Activated B cell treated with CpG ODN at 0.5 μM for 24 hours (primary cell): ENCODE data around the gene SEC11A. TPM values are rescaled to one million over a fixed set of nuclear protein-coding genes. Genes with fewer than 3 reads are reported as not detected.

Experiments
- ATAC-seq: fragments of 200-7000 bp; cut with Tn5 transposase; one replicate; pipeline ENCODE4 v1.10.0; 2021; ENCODE audit warnings: low read depth, mild to moderate bottlenecking, moderate library complexity
- CTCF ChIA-PET: fragments of 350-600 bp; sonication (Branson Sonifier 250); formaldehyde crosslinking; loops from one replicate; lab custom pipeline; 2021; ENCODE audit warnings: antibody characterized with exemption; lab: Charles Lee
- POLR2A ChIA-PET: fragments of 350-600 bp; sonication (Branson Sonifier 250); formaldehyde crosslinking; loops from one replicate; lab custom pipeline; 2021; ENCODE audit warnings: antibody characterized with exemption; lab: Charles Lee
- DNase-seq: peaks from one replicate; pipeline ENCODE4 v3.0.0; 2022
- H3K27ac Mint-ChIP-seq: one replicate; pipeline ENCODE4 v1.8.0; 2020; ENCODE audit warnings: mixed read lengths
- H3K27me3 Mint-ChIP-seq: one replicate; pipeline ENCODE4 v1.8.0; 2021; ENCODE audit warnings: mixed read lengths
- H3K36me3 Mint-ChIP-seq: one replicate; pipeline ENCODE4 v1.8.0; 2021; ENCODE audit warnings: low read depth, mixed read lengths
- H3K4me1 Mint-ChIP-seq: one replicate; pipeline ENCODE4 v1.8.0; 2021; ENCODE audit warnings: mixed read lengths
- H3K4me3 Mint-ChIP-seq: one replicate; pipeline ENCODE4 v1.8.0; 2020; ENCODE audit warnings: mild to moderate bottlenecking, mixed read lengths
- H3K9me3 Mint-ChIP-seq: one replicate; pipeline ENCODE4 v1.8.0; 2020; ENCODE audit warnings: mixed read lengths
- intact Hi-C: fragments of 100-400 bp; cut with micrococcal nuclease; formaldehyde crosslinking; loops from one replicate; pipeline ENCODE4 v1.15.1; 2024
- total RNA-seq: library from RNA; stranded (reverse); gene quantifications from 2 replicates; pipeline ENCODE4 v1.2.3, GENCODE V29; 2022
- TF ChIP-seq, protein P1 (sequence below): fragments of 200-600 bp; IDR thresholded peaks from one replicate; pipeline ENCODE4 v1.8.0; 2022; ENCODE audit warnings: antibody characterized with exemption, mild to moderate bottlenecking

Gene SEC11A
- total RNA-seq, 1 donor from 2014 or later: 68.9 TPM

DNA sequence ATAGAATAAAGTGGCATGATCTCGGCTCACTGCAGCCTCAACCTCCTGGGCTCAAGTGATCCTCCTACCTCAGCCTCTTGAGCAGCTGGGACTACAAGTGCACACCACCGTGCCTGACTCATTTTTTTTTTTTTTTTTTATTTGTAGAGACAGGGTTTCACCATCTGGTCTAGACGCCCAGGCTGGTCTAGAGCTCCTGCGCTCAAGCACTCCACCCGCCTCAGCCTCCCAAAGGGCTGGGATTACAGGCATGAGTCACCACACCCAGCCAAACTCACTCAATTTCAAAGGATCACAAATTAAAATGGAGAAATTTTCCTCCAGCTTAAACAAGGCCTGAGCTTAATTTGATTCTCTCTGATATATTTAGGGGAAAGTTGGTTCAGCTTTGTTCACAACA lies 30.6 kb downstream of the SEC11A start:
- CTCF ChIA-PET: no interaction called here
- H3K27ac Mint-ChIP-seq: no peak overlapping the region
- peaks cover 50% of the 10 kb centered on the region for H3K36me3 Mint-ChIP-seq
- intact Hi-C loops: no loop called here
- H3K27me3 Mint-ChIP-seq: no peaks in the 10 kb centered on the region
- H3K4me1 Mint-ChIP-seq: peaks cover 43% of the 10 kb centered on the region
- DNase-seq: no peak
- POLR2A ChIA-PET: interaction anchor here (0.6 to 0.7 kb wide), 3 partner anchors 37 to 122 kb away, joined by 3 to 4 read pairs (median 3); no protein-coding TSS in a partner anchor
- H3K9me3 Mint-ChIP-seq: peaks cover 4% of the 10 kb centered on the region
- H3K4me3 Mint-ChIP-seq: no peak overlapping the region
- TF ChIP-seq, protein P1, sequence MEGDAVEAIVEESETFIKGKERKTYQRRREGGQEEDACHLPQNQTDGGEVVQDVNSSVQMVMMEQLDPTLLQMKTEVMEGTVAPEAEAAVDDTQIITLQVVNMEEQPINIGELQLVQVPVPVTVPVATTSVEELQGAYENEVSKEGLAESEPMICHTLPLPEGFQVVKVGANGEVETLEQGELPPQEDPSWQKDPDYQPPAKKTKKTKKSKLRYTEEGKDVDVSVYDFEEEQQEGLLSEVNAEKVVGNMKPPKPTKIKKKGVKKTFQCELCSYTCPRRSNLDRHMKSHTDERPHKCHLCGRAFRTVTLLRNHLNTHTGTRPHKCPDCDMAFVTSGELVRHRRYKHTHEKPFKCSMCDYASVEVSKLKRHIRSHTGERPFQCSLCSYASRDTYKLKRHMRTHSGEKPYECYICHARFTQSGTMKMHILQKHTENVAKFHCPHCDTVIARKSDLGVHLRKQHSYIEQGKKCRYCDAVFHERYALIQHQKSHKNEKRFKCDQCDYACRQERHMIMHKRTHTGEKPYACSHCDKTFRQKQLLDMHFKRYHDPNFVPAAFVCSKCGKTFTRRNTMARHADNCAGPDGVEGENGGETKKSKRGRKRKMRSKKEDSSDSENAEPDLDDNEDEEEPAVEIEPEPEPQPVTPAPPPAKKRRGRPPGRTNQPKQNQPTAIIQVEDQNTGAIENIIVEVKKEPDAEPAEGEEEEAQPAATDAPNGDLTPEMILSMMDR: no peak
- no peak for ATAC-seq

DNA sequence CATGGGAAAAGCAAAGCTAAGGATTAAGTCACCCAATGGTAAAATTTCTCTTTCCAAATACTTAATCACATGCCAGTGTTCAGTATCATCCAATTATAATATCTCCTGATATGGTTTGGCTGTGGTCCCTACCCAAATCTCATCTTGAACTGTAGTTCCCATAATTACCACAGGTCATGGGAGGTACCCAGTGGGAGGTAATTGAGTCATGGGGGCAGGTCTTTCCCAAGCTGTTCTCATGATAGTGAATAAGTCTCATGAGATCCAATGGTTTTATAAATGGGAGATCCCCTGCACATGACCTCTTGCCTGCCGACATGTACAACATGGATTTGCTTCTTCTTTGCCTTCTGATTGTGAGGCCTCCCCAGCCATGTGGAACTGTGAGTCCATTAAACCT lies 31.8 kb downstream of the SEC11A start:
- Mint-ChIP-seq H3K4me3 (no peak overlapping the region), H3K36me3 (peaks cover 54% of the 10 kb centered on the region), H3K27me3 (no peaks in the 10 kb centered on the region), H3K27ac (no peak overlapping the region), H3K4me1 (peaks cover 38% of the 10 kb centered on the region), H3K9me3 (no peaks in the 10 kb centered on the region)
- DNase-seq (no peak), ATAC-seq (no peak)
- ChIA-PET POLR2A (no interaction called here), CTCF (no interaction called here)
- intact Hi-C loops: no loop called here
- TF ChIP-seq, protein P1: no peak

DNA sequence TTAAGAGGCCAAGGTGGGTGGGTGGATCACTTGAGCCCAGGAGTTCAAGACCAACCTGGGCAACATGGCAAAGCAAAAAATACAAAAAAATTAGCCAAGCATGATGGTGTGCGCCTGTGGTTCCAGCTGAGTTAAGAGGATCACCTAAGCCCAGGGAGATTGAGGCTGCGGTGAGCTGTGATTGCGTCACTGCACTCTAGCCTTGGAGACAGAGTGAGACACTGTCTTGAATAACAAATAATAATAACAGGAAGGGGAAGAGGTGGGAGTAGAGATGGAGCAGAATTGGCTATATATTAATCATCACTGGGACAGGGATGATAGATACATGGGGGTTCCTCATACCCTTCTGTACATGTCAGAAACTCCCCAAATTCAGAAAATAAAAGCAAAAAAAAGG lies 34.1 kb downstream of the SEC11A start:
- no peak overlapping the region for H3K4me3 Mint-ChIP-seq
- H3K4me1 Mint-ChIP-seq: peaks cover 22% of the 10 kb centered on the region
- intact Hi-C loops: no loop called here
- TF ChIP-seq, protein P1: no peak
- H3K9me3 Mint-ChIP-seq: no peaks in the 10 kb centered on the region
- ChIA-PET POLR2A (no interaction called here), CTCF (no interaction called here)
- H3K36me3 Mint-ChIP-seq: peaks cover 59% of the 10 kb centered on the region
- peak; percentile 54 for ATAC-seq
- H3K27me3 Mint-ChIP-seq: no peaks in the 10 kb centered on the region
- DNase-seq: no peak
- peak overlapping the region; percentile 37 for H3K27ac Mint-ChIP-seq

DNA sequence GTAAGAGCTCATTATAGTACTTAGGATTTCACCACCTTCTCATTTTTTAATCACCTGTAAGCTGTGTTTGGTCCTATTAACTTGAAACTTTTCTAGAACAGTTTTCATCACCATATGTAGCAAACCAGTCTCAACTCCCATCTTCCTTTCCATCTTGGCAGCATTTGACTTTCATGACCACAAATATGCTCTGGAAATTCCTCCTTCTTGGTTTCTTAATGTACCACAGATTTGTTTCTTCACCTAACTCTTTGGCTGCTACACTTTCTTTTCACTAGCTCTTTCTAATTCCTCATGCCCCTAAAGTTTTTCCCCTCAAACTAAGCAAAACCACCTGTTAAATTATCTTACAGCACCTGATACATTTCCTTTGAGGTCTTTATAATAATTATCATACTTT lies 44.7 kb downstream of the SEC11A start:
- Mint-ChIP-seq H3K4me3 (no peak overlapping the region), H3K9me3 (no peaks in the 10 kb centered on the region), H3K27me3 (no peaks in the 10 kb centered on the region), H3K27ac (no peak overlapping the region), H3K36me3 (peaks cover 72% of the 10 kb centered on the region), H3K4me1 (no peaks in the 10 kb centered on the region)
- POLR2A ChIA-PET: no interaction called here
- TF ChIP-seq, protein P1: no peak
- intact Hi-C loops: no loop called here
- no peak for ATAC-seq
- DNase-seq: no peak
- CTCF ChIA-PET: no interaction called here

DNA sequence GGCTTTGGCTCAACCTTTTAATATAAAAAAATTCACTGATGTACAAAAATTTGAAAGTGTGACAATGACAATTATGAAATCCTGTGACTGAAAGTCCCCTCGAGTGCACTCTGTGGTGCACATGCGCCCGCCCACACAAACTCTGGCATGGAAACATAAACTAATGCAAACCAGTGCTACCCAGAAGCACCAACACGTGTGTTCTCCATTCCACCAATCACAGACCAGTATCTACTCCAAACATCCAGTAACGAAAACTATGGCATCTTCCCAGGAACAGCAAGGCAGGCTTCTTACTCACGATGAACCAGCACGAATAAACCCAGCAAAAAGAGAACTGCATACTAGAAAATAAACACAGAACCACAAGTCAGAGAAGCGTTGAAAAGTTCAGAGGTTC lies 46.2 kb downstream of the SEC11A start:
- no peaks in the 10 kb centered on the region for H3K4me1 Mint-ChIP-seq
- peaks cover 72% of the 10 kb centered on the region for H3K36me3 Mint-ChIP-seq
- H3K9me3 Mint-ChIP-seq: no peaks in the 10 kb centered on the region
- no peaks in the 10 kb centered on the region for H3K27me3 Mint-ChIP-seq
- ATAC-seq (no peak), DNase-seq (no peak)
- TF ChIP-seq, protein P1: no peak
- no peak overlapping the region for H3K27ac Mint-ChIP-seq
- POLR2A ChIA-PET: no interaction called here
- CTCF ChIA-PET: no interaction called here
- intact Hi-C loops: no loop called here
- H3K4me3 Mint-ChIP-seq: no peak overlapping the region
